Measurements from ENCODE around the gene GJD3. TPM values are rescaled to one million over a fixed set of nuclear protein-coding genes. Genes with fewer than 3 reads are reported as not detected.

The GJD3 gene
- total and polyA plus RNA-seq, 3 donors from 2014 or later: 2.1 to 2.6 TPM; not detected in 1

DNA sequence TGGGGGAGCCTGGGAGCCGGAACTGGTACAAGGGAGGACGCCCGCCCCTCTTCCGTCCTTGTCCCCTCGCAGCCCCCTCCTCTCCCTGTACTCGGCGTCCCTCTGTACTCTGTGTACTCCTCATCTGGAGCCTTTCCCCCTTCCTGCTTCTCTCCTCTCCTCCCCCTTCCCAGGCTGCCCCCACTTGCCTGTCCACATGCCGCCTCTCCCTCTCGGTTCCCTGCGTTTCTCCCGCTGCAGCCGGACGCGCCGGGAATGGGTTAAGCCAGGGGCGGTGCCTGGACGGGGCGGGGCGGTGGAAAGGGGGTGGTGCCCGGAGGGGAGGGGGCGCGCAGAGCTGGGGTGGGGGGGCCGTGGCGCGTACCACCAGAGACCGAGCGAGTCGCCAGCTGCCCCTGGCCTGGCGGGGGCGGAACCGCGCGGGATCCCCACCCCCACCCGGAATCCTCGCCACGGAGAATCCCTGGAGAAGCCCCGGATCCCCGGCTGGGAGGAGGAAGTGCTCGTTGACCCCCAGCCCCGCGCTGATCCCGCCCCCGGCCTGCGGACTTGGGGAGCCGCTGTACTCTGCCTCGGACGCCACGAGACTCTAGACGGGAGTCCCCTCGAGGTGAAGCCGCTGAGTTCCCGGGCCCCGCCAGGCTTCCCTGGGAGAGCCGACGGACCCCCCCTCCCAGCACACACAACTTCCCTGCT, 22.6 kb downstream of the GJD3 start:
- WGBS, 2 donors: 0% methylated on average over 17 to 36 of the region's 55 CpGs
- peak; percentile 84 for DNase-seq
- Histone ChIP-seq H3K4me3 (peak overlapping the region; percentile 74 to 83), H3K36me3 (ENCODE audit: low read depth, missing control alignments) (no peaks in the 10 kb centered on the region), H3K27ac (peak overlapping the region; percentile 83 to 97), H3K27me3 (no peaks in the 10 kb centered on the region), H3K4me1 (peaks cover 80% of the 10 kb centered on the region), H3K9me3 (no peaks in the 10 kb centered on the region)
- intact Hi-C loops (cut with DNase I; ENCODE audit: low total_unique reads): no loop called here
- no peak for TF ChIP-seq POLR2A (IDR thresholded peaks at IDR 0.05)
- TF ChIP-seq, protein P1, sequence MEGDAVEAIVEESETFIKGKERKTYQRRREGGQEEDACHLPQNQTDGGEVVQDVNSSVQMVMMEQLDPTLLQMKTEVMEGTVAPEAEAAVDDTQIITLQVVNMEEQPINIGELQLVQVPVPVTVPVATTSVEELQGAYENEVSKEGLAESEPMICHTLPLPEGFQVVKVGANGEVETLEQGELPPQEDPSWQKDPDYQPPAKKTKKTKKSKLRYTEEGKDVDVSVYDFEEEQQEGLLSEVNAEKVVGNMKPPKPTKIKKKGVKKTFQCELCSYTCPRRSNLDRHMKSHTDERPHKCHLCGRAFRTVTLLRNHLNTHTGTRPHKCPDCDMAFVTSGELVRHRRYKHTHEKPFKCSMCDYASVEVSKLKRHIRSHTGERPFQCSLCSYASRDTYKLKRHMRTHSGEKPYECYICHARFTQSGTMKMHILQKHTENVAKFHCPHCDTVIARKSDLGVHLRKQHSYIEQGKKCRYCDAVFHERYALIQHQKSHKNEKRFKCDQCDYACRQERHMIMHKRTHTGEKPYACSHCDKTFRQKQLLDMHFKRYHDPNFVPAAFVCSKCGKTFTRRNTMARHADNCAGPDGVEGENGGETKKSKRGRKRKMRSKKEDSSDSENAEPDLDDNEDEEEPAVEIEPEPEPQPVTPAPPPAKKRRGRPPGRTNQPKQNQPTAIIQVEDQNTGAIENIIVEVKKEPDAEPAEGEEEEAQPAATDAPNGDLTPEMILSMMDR (IDR thresholded peaks at IDR 0.05): no peak

DNA sequence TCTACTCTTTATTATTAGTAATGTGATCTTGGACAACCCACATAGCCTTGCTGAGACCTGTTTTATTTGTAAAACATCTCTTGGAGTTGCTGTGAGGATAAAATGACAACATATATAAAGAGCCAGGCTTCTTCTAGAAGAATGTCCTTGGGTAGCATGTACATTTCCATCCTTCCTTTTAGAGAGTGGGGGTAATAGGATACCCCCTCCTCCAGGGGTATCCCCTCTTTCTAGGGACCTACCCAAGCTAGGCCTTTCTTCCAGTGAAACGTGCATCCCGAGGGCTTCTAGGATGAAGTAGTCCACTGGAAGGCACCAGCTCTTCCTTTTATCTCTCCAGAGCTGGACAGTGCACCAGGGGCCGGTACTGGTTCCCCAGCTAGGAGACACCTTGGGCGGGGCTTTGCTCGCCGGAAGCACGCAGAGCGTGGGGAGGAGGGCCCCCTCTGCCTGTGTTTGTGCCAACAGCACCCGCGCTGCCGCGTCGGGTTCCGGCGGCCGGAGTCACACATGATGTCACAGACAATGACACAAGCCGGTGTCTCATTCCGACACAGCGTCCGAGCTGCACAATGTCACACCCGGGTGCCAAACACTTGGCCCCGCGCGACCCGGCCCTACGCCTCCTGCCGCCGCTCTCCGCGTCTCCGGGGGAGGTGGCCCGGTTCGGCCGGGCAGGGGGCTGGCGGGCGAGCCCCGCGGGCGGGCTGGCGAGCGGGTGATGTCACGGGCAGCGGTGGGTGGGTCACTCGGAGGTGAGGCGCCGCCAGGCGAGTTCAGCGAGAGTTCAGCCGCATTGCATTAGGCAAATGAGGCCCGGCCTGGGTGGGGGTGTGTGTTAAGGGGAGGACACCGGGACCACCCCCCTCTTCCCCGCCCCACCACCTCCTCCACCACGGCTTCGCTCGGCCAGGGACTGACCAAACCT, 23.4 kb downstream of the GJD3 start:
- TF ChIP-seq POLR2A (IDR thresholded peaks at IDR 0.05): peak; percentile 6
- TF ChIP-seq, protein P1 (IDR thresholded peaks at IDR 0.05): peak in 2 of 3 experiments; percentile 6 to 14
- intact Hi-C loops (cut with DNase I; ENCODE audit: low total_unique reads): no loop called here
- no peaks in the 10 kb centered on the region for H3K9me3 ChIP-seq
- DNase-seq: peak; percentile 93
- H3K4me1 ChIP-seq: peaks cover 80% of the 10 kb centered on the region
- H3K4me3 ChIP-seq: peak overlapping the region; percentile 74 to 83
- H3K27ac ChIP-seq: peak overlapping the region; percentile 83 to 97
- WGBS, 2 donors: 0% methylated on average over 6 to 26 of the region's 55 CpGs
- H3K27me3 ChIP-seq: no peaks in the 10 kb centered on the region
- no peaks in the 10 kb centered on the region for H3K36me3 ChIP-seq (ENCODE audit: low read depth, missing control alignments)

- Histone ChIP-seq H3K4me3 (no peak overlapping the region), H3K4me1 (peaks cover 81% of the 10 kb centered on the region), H3K27me3 (no peaks in the 10 kb centered on the region), H3K36me3 (ENCODE audit: low read depth, missing control alignments) (no peaks in the 10 kb centered on the region), H3K9me3 (no peaks in the 10 kb centered on the region), H3K27ac (peak overlapping the region; percentile 83 to 97)
- 86 to 91% methylated on average over 1 of the region's 1 CpG for WGBS, 2 donors
- DNase-seq: no peak
- intact Hi-C loops (cut with DNase I; ENCODE audit: low total_unique reads): no loop called here
- TF ChIP-seq, protein P1 (IDR thresholded peaks at IDR 0.05): no peak
Measured at GRCh38 chr17:40340327-40340726, 24.2 kb downstream of the GJD3 start.

DNA sequence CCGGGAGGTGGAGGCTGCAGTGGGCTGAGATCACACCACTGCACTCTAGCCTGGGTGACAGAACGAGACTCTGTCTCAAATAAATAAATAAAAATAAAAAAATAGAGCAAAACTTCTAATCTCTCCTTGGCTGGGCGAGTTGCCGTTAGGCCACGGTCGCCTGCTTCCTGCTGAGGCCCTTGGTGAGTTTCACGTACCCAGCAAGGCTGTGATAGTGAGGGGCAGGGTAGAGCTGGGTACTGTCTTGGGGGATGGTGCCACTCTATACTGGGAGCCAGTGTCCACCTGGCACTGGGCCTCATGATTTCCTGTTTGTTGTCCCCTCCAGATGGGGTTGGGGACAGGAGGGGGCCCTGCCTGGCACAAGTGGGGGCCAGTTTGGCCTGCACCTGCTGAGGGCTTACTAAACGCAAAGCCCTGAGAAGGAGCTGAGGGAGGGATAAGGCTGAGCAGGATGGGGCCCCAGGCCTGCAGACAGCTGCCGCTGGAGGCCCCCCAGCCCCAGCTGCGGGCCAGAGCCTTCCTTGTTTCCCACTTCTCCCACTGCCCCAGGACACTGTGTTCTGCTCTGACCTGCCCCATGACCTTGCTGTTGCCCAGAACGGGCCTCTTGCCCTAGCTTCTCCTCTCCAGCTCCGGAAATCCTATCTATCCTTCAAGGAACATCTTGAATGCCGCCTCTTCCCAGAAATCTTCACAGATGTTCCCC, 25.4 kb downstream of the GJD3 start:
- no peaks in the 10 kb centered on the region for H3K36me3 ChIP-seq (ENCODE audit: low read depth, missing control alignments)
- no peak for TF ChIP-seq POLR2A (IDR thresholded peaks at IDR 0.05)
- TF ChIP-seq, protein P1 (IDR thresholded peaks at IDR 0.05): no peak
- H3K4me1 ChIP-seq: peaks cover 81% of the 10 kb centered on the region
- 24 to 43% methylated on average over 13 of the region's 13 CpGs for WGBS, 2 donors
- H3K9me3 ChIP-seq: no peaks in the 10 kb centered on the region
- H3K27ac ChIP-seq: peak overlapping the region; percentile 59 to 97
- intact Hi-C loops (cut with DNase I; ENCODE audit: low total_unique reads): no loop called here
- DNase-seq: peak; percentile 65
- H3K4me3 ChIP-seq: no peak overlapping the region
- no peaks in the 10 kb centered on the region for H3K27me3 ChIP-seq
